K562 (cell line): Measurements from ENCODE around the gene PDE8A. TPM values are rescaled to one million over a fixed set of nuclear protein-coding genes. Genes with fewer than 3 reads are reported as not detected.
A peak's percentile ranks its signal among the peaks of the same experiment; 100 is the strongest.

Source experiments
- ADNP ChIP-seq: fragments of 200-800 bp; sonication (Bioruptor generic); IDR thresholded peaks from 2 replicates; pipeline ENCODE4 v1.6.1; 2016; ENCODE audit warnings: missing genetic modification characterization, missing compliant biosample characterization
- EHMT2 ChIP-seq: fragments of 450-650 bp; IDR thresholded peaks from 2 replicates; pipeline ENCODE4 v1.6.1; 2018; ENCODE audit warnings: antibody characterized with exemption
- NR2C2 ChIP-seq, 2 experiments: fragments of 200-800 bp in 1 of 2; sonication (Bioruptor generic) in 1 of 2; sonication (generic) in 1 of 2; formaldehyde crosslinking in 1 of 2; IDR thresholded peaks; 2 replicates each; pipeline versions ENCODE4 v1.6.1 to v1.8.0; 2016 to 2022; ENCODE audit warnings: mild to moderate bottlenecking in 1 of 2, missing compliant biosample characterization in 1 of 2, missing genetic modification characterization in 1 of 2, missing genetic modification reagents in 1 of 2
- NUFIP1 ChIP-seq: fragments of 450-650 bp; IDR thresholded peaks from 2 replicates; pipeline ENCODE4 v1.6.1; 2018; ENCODE audit not compliant: partially characterized antibody
- RBM34 ChIP-seq: fragments of 200-400 bp; formaldehyde crosslinking; IDR thresholded peaks from 2 replicates; pipeline ENCODE4 v1.6.1; 2018; ENCODE audit warnings: low read length, borderline replicate concordance; ENCODE audit not compliant: insufficient read depth
- TRIM28 ChIP-seq: fragments of 450-650 bp; IDR thresholded peaks from 2 replicates; pipeline ENCODE4 v1.6.1; 2017
- ZC3H8 ChIP-seq: fragments of 450-650 bp; IDR thresholded peaks from 2 replicates; pipeline ENCODE4 v1.6.1; 2017
- ZNF212 ChIP-seq: fragments of 450-650 bp; formaldehyde crosslinking; IDR thresholded peaks from 2 replicates; pipeline ENCODE4 v1.4.0; 2020; ENCODE audit warnings: mild to moderate bottlenecking
- ZNF384 ChIP-seq: IDR thresholded peaks from 2 replicates; pipeline ENCODE4 v1.6.1; 2012; ENCODE audit warnings: low read depth, low read length, improper control_type of control experiment
- polyA plus RNA-seq, 8 experiments: library from polyadenylated mRNA; depleted of rRNA in 4 of 8; stranded (reverse) in 5 of 8; unstranded in 3 of 8; fragments of >200 nt; fragmentation: Nextera tagmentation in 2 of 8; fragmentation: Illumina TruSeq in 1 of 8; extraction: Ambion mirVana in 2 of 8; extraction: Trizol in 1 of 8; gene quantifications; 2 replicates each; pipeline versions ENCODE4 v1.2.1 to v1.2.3, GENCODE V29; 2011 to 2014; ENCODE audit warnings: inconsistent platforms in 1 of 8, missing spikeins in 1 of 8
- total RNA-seq, 7 experiments: library from RNA; depleted of rRNA in 6 of 7; stranded (reverse); fragments of >200 nt in 6 of 7; fragmentation: Illumina TruSeq in 2 of 7; extraction: Trizol in 2 of 7; gene quantifications; 2 replicates each; pipeline versions ENCODE4 v1.2.1 to v1.2.3, GENCODE V29; 2011 to 2021; ENCODE audit warnings: low replicate concordance in 1 of 7
- TF ChIP-seq, protein P1 (sequence below): sonication (generic); formaldehyde crosslinking; IDR thresholded peaks from 2 replicates; pipeline ENCODE4 v1.8.0; 2022; ENCODE audit warnings: mild to moderate bottlenecking, missing genetic modification reagents
- TF ChIP-seq, protein P2 (sequence below): sonication (generic); formaldehyde crosslinking; IDR thresholded peaks from 2 replicates; pipeline ENCODE4 v1.9.0; 2022; ENCODE audit warnings: mild to moderate bottlenecking, missing genetic modification reagents
- TF ChIP-seq, protein P3 (sequence below): fragments of 250-450 bp; sonication (Bioruptor Pico); IDR thresholded peaks from 2 replicates; pipeline ENCODE4 v1.9.0; 2021; ENCODE audit warnings: mild to moderate bottlenecking
- TF ChIP-seq, protein P4 (sequence below): IDR thresholded peaks from 2 replicates; pipeline ENCODE4 v1.6.1; 2012; ENCODE audit warnings: low read depth, low read length, improper control_type of control experiment, borderline replicate concordance
- TF ChIP-seq, protein P5 (sequence below): IDR thresholded peaks from 2 replicates; pipeline ENCODE4 v1.6.1; 2014; ENCODE audit warnings: antibody characterized with exemption
- TF ChIP-seq, protein P6 (sequence below): IDR thresholded peaks from 3 replicates; pipeline ENCODE4 v1.6.1; 2011; ENCODE audit warnings: borderline replicate concordance, mild to moderate bottlenecking; ENCODE audit not compliant: insufficient read length, insufficient read depth
- TF ChIP-seq, protein P7 (sequence below): fragments of 250-450 bp; sonication (Bioruptor Pico); IDR thresholded peaks from 2 replicates; pipeline ENCODE4 v1.9.0; 2021; ENCODE audit warnings: mild to moderate bottlenecking, inconsistent platforms
- TF ChIP-seq, protein P8 (sequence below), 2 experiments: fragments of 450-650 bp in 1 of 2; sonication (generic) in 1 of 2; formaldehyde crosslinking in 1 of 2; IDR thresholded peaks in 1 of 2; conservative IDR thresholded peaks in 1 of 2; 2 replicates each; pipeline versions ENCODE4 v1.6.1 to v1.8.1; 2016 to 2023; ENCODE audit warnings: mild to moderate bottlenecking in 2 of 2, moderate library complexity in 2 of 2, inconsistent platforms in 1 of 2, missing genetic modification reagents in 1 of 2

Gene PDE8A
- total and polyA plus RNA-seq, 9 of the 15 experiments (the other 6 are each of a cell fraction or from before 2014, with no cell fraction given), result 5.9 to 40.3 (median 19.8) TPM

DNA sequence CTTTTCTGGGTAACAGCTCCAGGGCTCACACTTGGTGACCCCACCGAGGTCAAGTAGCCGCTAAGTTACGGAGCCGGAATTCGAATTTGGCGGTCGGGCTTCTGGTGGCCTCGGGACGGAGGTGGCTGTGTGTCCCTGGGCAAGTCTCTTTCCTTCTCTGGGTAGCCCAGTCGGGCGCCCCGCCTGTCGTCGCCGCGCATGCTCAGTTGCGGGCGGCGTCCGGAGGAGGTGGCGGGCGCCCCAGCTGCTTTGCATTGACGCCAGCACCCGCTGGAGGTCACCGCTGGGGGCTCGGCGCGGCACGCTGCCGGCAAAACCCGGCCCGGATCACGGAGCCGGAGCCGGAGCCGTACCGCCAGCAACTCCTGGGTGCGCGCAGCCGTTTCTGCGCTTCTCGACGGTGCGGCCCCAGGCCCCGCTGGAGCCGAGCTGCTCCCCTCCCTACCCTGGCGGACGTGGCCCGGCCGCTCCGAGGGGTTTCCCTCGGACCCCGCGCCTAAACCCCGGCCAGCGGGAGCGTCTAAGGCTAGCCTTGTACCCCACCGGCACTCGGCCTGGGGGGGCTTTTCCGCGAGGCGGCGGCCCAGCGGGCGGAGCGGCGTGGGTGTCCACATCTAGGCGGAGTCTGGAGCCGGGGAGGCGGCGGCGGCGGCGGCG is 474 bp upstream of the PDE8A start (continued):
- TF ChIP-seq, protein P1, sequence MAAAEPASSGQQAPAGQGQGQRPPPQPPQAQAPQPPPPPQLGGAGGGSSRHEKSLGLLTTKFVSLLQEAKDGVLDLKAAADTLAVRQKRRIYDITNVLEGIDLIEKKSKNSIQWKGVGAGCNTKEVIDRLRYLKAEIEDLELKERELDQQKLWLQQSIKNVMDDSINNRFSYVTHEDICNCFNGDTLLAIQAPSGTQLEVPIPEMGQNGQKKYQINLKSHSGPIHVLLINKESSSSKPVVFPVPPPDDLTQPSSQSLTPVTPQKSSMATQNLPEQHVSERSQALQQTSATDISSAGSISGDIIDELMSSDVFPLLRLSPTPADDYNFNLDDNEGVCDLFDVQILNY (CRISPR knock-in tag), result no peak; the same call in 1 of the 2 replicates
- TF ChIP-seq, protein P2, sequence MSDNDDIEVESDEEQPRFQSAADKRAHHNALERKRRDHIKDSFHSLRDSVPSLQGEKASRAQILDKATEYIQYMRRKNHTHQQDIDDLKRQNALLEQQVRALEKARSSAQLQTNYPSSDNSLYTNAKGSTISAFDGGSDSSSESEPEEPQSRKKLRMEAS (CRISPR knock-in tag), result peak; percentile 77
- TF ChIP-seq ZC3H8, result no peak
- TF ChIP-seq, protein P3, sequence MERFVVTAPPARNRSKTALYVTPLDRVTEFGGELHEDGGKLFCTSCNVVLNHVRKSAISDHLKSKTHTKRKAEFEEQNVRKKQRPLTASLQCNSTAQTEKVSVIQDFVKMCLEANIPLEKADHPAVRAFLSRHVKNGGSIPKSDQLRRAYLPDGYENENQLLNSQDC (CRISPR knock-in tag), result peak; percentile 2; the same call in 1 of the 2 replicates
- TF ChIP-seq NR2C2 (CRISPR knock-in tag; IDR thresholded peaks at IDR 0.05), result peak; percentile 97
- peak; percentile 97 for TF ChIP-seq NR2C2 (tag; IDR thresholded peaks at IDR 0.05)
- no peak for TF ChIP-seq ZNF212 (CRISPR knock-in tag)
- TF ChIP-seq, protein P4, sequence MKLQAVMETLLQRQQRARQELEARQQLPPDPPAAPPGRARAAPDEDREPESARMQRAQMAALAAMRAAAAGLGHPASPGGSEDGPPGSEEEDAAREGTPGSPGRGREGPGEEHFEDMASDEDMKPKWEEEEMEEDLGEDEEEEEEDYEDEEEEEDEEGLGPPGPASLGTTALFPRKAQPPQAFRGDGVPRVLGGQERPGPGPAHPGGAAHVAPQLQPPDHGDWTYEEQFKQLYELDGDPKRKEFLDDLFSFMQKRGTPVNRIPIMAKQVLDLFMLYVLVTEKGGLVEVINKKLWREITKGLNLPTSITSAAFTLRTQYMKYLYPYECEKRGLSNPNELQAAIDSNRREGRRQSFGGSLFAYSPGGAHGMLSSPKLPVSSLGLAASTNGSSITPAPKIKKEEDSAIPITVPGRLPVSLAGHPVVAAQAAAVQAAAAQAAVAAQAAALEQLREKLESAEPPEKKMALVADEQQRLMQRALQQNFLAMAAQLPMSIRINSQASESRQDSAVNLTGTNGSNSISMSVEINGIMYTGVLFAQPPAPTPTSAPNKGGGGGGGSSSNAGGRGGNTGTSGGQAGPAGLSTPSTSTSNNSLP, result 0 out of 2 replicates have a peak, but pooled peaks have one; percentile 19
- TF ChIP-seq, protein P5, sequence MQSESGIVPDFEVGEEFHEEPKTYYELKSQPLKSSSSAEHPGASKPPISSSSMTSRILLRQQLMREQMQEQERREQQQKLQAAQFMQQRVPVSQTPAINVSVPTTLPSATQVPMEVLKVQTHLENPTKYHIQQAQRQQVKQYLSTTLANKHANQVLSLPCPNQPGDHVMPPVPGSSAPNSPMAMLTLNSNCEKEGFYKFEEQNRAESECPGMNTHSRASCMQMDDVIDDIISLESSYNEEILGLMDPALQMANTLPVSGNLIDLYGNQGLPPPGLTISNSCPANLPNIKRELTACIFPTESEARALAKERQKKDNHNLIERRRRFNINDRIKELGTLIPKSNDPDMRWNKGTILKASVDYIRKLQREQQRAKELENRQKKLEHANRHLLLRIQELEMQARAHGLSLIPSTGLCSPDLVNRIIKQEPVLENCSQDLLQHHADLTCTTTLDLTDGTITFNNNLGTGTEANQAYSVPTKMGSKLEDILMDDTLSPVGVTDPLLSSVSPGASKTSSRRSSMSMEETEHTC, result 0 out of 2 replicates have a peak, but pooled peaks have one; percentile 15
- TF ChIP-seq, protein P6, sequence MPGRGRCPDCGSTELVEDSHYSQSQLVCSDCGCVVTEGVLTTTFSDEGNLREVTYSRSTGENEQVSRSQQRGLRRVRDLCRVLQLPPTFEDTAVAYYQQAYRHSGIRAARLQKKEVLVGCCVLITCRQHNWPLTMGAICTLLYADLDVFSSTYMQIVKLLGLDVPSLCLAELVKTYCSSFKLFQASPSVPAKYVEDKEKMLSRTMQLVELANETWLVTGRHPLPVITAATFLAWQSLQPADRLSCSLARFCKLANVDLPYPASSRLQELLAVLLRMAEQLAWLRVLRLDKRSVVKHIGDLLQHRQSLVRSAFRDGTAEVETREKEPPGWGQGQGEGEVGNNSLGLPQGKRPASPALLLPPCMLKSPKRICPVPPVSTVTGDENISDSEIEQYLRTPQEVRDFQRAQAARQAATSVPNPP, result no peak
- TF ChIP-seq NUFIP1, result no peak
- TF ChIP-seq ADNP (tag), result peak; percentile 66; the same call in 1 of the 2 replicates
- TF ChIP-seq RBM34, result 0 out of 2 replicates have a peak, but pooled peaks have one; percentile 24
- TF ChIP-seq, protein P7, sequence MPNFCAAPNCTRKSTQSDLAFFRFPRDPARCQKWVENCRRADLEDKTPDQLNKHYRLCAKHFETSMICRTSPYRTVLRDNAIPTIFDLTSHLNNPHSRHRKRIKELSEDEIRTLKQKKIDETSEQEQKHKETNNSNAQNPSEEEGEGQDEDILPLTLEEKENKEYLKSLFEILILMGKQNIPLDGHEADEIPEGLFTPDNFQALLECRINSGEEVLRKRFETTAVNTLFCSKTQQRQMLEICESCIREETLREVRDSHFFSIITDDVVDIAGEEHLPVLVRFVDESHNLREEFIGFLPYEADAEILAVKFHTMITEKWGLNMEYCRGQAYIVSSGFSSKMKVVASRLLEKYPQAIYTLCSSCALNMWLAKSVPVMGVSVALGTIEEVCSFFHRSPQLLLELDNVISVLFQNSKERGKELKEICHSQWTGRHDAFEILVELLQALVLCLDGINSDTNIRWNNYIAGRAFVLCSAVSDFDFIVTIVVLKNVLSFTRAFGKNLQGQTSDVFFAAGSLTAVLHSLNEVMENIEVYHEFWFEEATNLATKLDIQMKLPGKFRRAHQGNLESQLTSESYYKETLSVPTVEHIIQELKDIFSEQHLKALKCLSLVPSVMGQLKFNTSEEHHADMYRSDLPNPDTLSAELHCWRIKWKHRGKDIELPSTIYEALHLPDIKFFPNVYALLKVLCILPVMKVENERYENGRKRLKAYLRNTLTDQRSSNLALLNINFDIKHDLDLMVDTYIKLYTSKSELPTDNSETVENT, result peak; percentile 75
- no peak for TF ChIP-seq TRIM28
- TF ChIP-seq EHMT2, result no peak
- TF ChIP-seq, protein P8, sequence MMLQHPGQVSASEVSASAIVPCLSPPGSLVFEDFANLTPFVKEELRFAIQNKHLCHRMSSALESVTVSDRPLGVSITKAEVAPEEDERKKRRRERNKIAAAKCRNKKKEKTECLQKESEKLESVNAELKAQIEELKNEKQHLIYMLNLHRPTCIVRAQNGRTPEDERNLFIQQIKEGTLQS (IDR thresholded peaks at IDR 0.05), result no peak
- TF ChIP-seq, protein P8 (CRISPR knock-in tag; conservative IDR thresholded peaks at IDR 0.05), result peak; percentile 66; the same call in 1 of the 2 replicates
- TF ChIP-seq ZNF384, result 0 out of 2 replicates have a peak, but pooled peaks have one; percentile 7
